IMR-90 (cell line): ENCODE measurements around the gene MEP1B.

Experiments used
- CHD1 ChIP-seq: IDR thresholded peaks from 2 replicates; pipeline ENCODE4 v1.6.1; 2012; ENCODE audit warnings: low read depth, low read length, improper control_type of control experiment
- CTCF ChIP-seq: conservative IDR thresholded peaks from 2 replicates; pipeline ENCODE4 v1.5.1; 2012; ENCODE audit warnings: mild to moderate bottlenecking, low read depth, low read length, improper control_type of control experiment
- ELK1 ChIP-seq: fragments of 150-350 bp; IDR thresholded peaks from 2 replicates; pipeline ENCODE4 v1.6.1; 2016; ENCODE audit warnings: low read depth, mild to moderate bottlenecking, low read length, moderate library complexity, borderline replicate concordance
- FOS ChIP-seq: fragments of 150-350 bp; IDR thresholded peaks from 2 replicates; pipeline ENCODE4 v1.6.1; 2016; ENCODE audit warnings: low read depth, low read length
- MAFK ChIP-seq: IDR thresholded peaks from 2 replicates; pipeline ENCODE4 v1.6.1; 2012; ENCODE audit warnings: low read depth, low read length, improper control_type of control experiment
- MAZ ChIP-seq: IDR thresholded peaks from 2 replicates; pipeline ENCODE4 v1.6.1; 2012; ENCODE audit warnings: low read depth, mild to moderate bottlenecking, low read length, improper control_type of control experiment, moderate library complexity, borderline replicate concordance
- MXI1 ChIP-seq: IDR thresholded peaks from 2 replicates; pipeline ENCODE4 v1.6.1; 2012; ENCODE audit warnings: low read depth, mild to moderate bottlenecking, low read length, moderate library complexity, borderline replicate concordance
- POLR2A ChIP-seq: IDR thresholded peaks from 2 replicates; pipeline ENCODE4 v1.6.1; 2012; ENCODE audit warnings: mild to moderate bottlenecking, low read depth, low read length
- RAD21 ChIP-seq: IDR thresholded peaks from 2 replicates; pipeline ENCODE4 v1.6.1; 2012; ENCODE audit warnings: low read length, improper control_type of control experiment
- RFX5 ChIP-seq: IDR thresholded peaks from 2 replicates; pipeline ENCODE4 v1.8.0; 2012; ENCODE audit warnings: low read depth, mild to moderate bottlenecking, low read length, moderate library complexity
- USF2 ChIP-seq: fragments of 150-350 bp; IDR thresholded peaks from 2 replicates; pipeline ENCODE4 v1.6.1; 2017; ENCODE audit warnings: mild to moderate bottlenecking, antibody characterized with exemption, low read length, low read depth

GRCh38 chr18:32200766-32201165 lies 10.9 kb downstream of the MEP1B start:
- TF ChIP-seq CTCF, result no peak
- no peak for TF ChIP-seq FOS
- TF ChIP-seq POLR2A, result no peak
- no peak for TF ChIP-seq MAFK
- TF ChIP-seq RAD21, result no peak
- no peak for TF ChIP-seq MAZ
- no peak for TF ChIP-seq RFX5
- no peak for TF ChIP-seq CHD1
- TF ChIP-seq MXI1, result no peak
- TF ChIP-seq USF2, result no peak
- TF ChIP-seq ELK1, result no peak
